ENCODE data around the gene SSH3.

DNA sequence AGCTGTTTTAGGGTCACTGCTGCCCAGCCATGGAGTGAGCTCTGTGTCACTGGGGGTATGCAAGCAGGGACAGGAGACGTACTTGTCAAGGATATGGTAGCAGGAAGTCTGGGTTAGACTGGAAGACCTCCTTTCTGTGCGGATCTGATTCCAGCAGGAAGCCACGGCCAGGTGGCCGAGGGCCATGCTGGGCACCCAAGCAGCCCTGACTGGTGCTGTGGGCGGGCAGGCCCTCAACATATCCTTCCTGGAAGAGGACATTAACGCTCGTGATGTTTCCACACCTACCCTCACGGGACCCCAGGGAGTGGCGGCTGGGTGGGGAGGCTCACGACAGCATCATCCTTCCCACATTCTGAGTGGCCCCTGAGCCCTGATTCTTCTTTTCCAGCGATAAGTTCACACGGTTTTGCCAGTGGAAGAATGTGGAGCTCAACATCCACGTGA lies 23.0 kb upstream of the SSH3 start:
- no peak for TF ChIP-seq CTCF (IDR thresholded peaks at IDR 0.05; ENCODE audit: insufficient read depth, low read length, poor library complexity, severe bottlenecking)
- no peak for TF ChIP-seq EZH2phosphoT487 (conservative IDR thresholded peaks at IDR 0.05; ENCODE audit: low read length)

All from SU-DHL-6 (cell line).